Activated CD4-positive, alpha-beta T cell treated with anti-CD3 and anti-CD28 coated beads for 36 hours (primary cell): ENCODE data around the gene C1QTNF12. TPM values are rescaled to one million over a fixed set of nuclear protein-coding genes. Genes with fewer than 3 reads are reported as not detected.

ENCODE experiments used
- ATAC-seq: fragments of 200-7000 bp; cut with Tn5 transposase; one replicate; pipeline ENCODE4 v1.10.0; 2021; ENCODE audit warnings: mild to moderate bottlenecking, moderate library complexity
- CTCF ChIA-PET: fragments of 350-600 bp; sonication (Branson Sonifier 250); formaldehyde crosslinking; loops from one replicate; lab custom pipeline; 2021; ENCODE audit warnings: antibody characterized with exemption; lab: Charles Lee
- POLR2A ChIA-PET: fragments of 350-600 bp; sonication (Branson Sonifier 250); formaldehyde crosslinking; loops from one replicate; lab custom pipeline; 2021; ENCODE audit warnings: antibody characterized with exemption, inconsistent platforms; lab: Charles Lee
- DNase-seq: peaks from one replicate; pipeline ENCODE4 v3.0.0-alpha.2; 2020
- H3K27ac Mint-ChIP-seq: one replicate; pipeline ENCODE4 v1.8.0; 2021; ENCODE audit warnings: mixed read lengths
- H3K27me3 Mint-ChIP-seq: one replicate; pipeline ENCODE4 v1.8.0; 2021; ENCODE audit warnings: mixed read lengths
- H3K36me3 Mint-ChIP-seq: one replicate; pipeline ENCODE4 v1.8.0; 2021; ENCODE audit warnings: low read depth, mixed read lengths
- H3K4me1 Mint-ChIP-seq: one replicate; pipeline ENCODE4 v1.8.0; 2021; ENCODE audit warnings: mixed read lengths
- H3K4me3 Mint-ChIP-seq: one replicate; pipeline ENCODE4 v1.8.0; 2021; ENCODE audit warnings: mild to moderate bottlenecking, moderate library complexity, mixed read lengths
- H3K9me3 Mint-ChIP-seq: one replicate; pipeline ENCODE4 v1.8.0; 2021; ENCODE audit warnings: low read depth, mixed read lengths
- intact Hi-C, 2 experiments: fragments of 100-400 bp; cut with DNase I in 1 of 2; cut with micrococcal nuclease in 1 of 2; formaldehyde crosslinking; loops; one replicate each; pipeline versions ENCODE4 v1.14.2 to v1.15.1; 2022 to 2024; cut with DNase I, micrococcal nuclease
- total RNA-seq, 2 experiments: library from RNA; stranded (reverse); gene quantifications; one replicate each; pipeline ENCODE4 v1.2.3, GENCODE V29; 2021

C1QTNF12 gene
- total RNA-seq, 2 experiments from 2014 or later, result 1.1 to 1.6 TPM

- no peak for ATAC-seq
- intact Hi-C loops, result no loop called here
- peaks cover 14% of the 10 kb centered on the region for H3K36me3 Mint-ChIP-seq
- DNase-seq, result no peak
- no peaks in the 10 kb centered on the region for H3K27me3 Mint-ChIP-seq
- no peaks in the 10 kb centered on the region for H3K9me3 Mint-ChIP-seq
- POLR2A ChIA-PET, result no interaction called here
- H3K27ac Mint-ChIP-seq, result no peak overlapping the region
- peaks cover 14% of the 10 kb centered on the region for H3K4me1 Mint-ChIP-seq
- no peak overlapping the region for H3K4me3 Mint-ChIP-seq
- CTCF ChIA-PET, result interaction anchor here (0.6 kb wide), 1 partner anchor 324 kb away, joined by 3 read pairs; no protein-coding TSS in a partner anchor
These were observed 9.3 kb downstream of the C1QTNF12 start for GRCh38 chr1:1236945-1237873.

- Mint-ChIP-seq H3K9me3 (no peaks in the 10 kb centered on the region), H3K4me1 (peaks cover 14% of the 10 kb centered on the region), H3K36me3 (peaks cover 14% of the 10 kb centered on the region), H3K27me3 (no peaks in the 10 kb centered on the region), H3K4me3 (no peak overlapping the region), H3K27ac (no peak overlapping the region)
- no peak for ATAC-seq
- DNase-seq, result no peak
- intact Hi-C loops, result no loop called here
- ChIA-PET CTCF (interaction anchor here (0.6 kb wide), 1 partner anchor 233 kb away, joined by 3 read pairs; no protein-coding TSS in a partner anchor), POLR2A (no interaction called here)
These were observed 10.3 kb downstream of the C1QTNF12 start for GRCh38 chr1:1236176-1236763.

GRCh38 chr1:1235016-1235744 is 11.3 kb downstream of the C1QTNF12 start:
- ChIA-PET POLR2A (no interaction called here), CTCF (no interaction called here)
- H3K4me1 Mint-ChIP-seq, result peaks cover 19% of the 10 kb centered on the region
- intact Hi-C loops, result loop anchor here in 1 of 2 experiments (2.0 kb wide), 1 partner anchor 18 kb away; no protein-coding TSS in a partner anchor
- DNase-seq (no peak), ATAC-seq (no peak)
- no peaks in the 10 kb centered on the region for H3K9me3 Mint-ChIP-seq
- no peak overlapping the region for H3K27ac Mint-ChIP-seq
- no peak overlapping the region for H3K4me3 Mint-ChIP-seq
- H3K27me3 Mint-ChIP-seq, result no peaks in the 10 kb centered on the region
- peaks cover 20% of the 10 kb centered on the region for H3K36me3 Mint-ChIP-seq

- peak overlapping the region; percentile 59 for H3K27ac Mint-ChIP-seq
- ATAC-seq (no peak), DNase-seq (no peak)
- intact Hi-C loops, result loop anchor here in 1 of 2 experiments (2.0 kb wide), 1 partner anchor 17 kb away; no protein-coding TSS in a partner anchor
- H3K27me3 Mint-ChIP-seq, result no peaks in the 10 kb centered on the region
- ChIA-PET CTCF (no interaction called here), POLR2A (no interaction called here)
- H3K4me1 Mint-ChIP-seq, result peaks cover 28% of the 10 kb centered on the region
- no peaks in the 10 kb centered on the region for H3K9me3 Mint-ChIP-seq
- peaks cover 29% of the 10 kb centered on the region for H3K36me3 Mint-ChIP-seq
- H3K4me3 Mint-ChIP-seq, result peak overlapping the region; percentile 72
These were observed 12.2 kb downstream of the C1QTNF12 start for GRCh38 chr1:1234180-1234808.

GRCh38 chr1:1233567-1233892 is 13.0 kb downstream of the C1QTNF12 start:
- DNase-seq (no peak), ATAC-seq (no peak)
- H3K27me3 Mint-ChIP-seq, result no peaks in the 10 kb centered on the region
- ChIA-PET CTCF (no interaction called here), POLR2A (no interaction called here)
- H3K9me3 Mint-ChIP-seq, result no peaks in the 10 kb centered on the region
- peak overlapping the region; percentile 72 for H3K4me3 Mint-ChIP-seq
- H3K36me3 Mint-ChIP-seq, result peaks cover 33% of the 10 kb centered on the region
- intact Hi-C loops, result loop anchor here in 1 of 2 experiments (2.0 kb wide), 1 partner anchor 117 kb away; the partner anchor contains the start of gene C1orf159
- H3K27ac Mint-ChIP-seq, result peak overlapping the region; percentile 90
- H3K4me1 Mint-ChIP-seq, result peaks cover 33% of the 10 kb centered on the region

- Mint-ChIP-seq H3K27me3 (no peaks in the 10 kb centered on the region), H3K9me3 (no peaks in the 10 kb centered on the region), H3K4me1 (peaks cover 35% of the 10 kb centered on the region), H3K27ac (peak overlapping the region; percentile 90), H3K4me3 (peak overlapping the region; percentile 72), H3K36me3 (peaks cover 35% of the 10 kb centered on the region)
- CTCF ChIA-PET, result no interaction called here
- DNase-seq (no peak), ATAC-seq (no peak)
- POLR2A ChIA-PET, result no interaction called here
- intact Hi-C loops, result loop anchor here (1.0 to 2.0 kb wide), 16 partner anchors 19 to 382 kb away; partner anchors contain the start of genes C1orf159 (in 2 of the 2), ATAD3A (in 1 of the 2), AURKAIP1 (in 1 of the 2) and CCNL2 (in 1 of the 2)
These were observed 13.5 kb downstream of the C1QTNF12 start for GRCh38 chr1:1232796-1233566.

- H3K36me3 Mint-ChIP-seq, result peaks cover 37% of the 10 kb centered on the region
- ChIA-PET POLR2A (interaction anchor here (0.7 kb wide), 1 partner anchor 392 kb away, joined by 3 read pairs; no protein-coding TSS in a partner anchor), CTCF (interaction anchor here (1.0 kb wide), 1 partner anchor 27 kb away, joined by 3 read pairs; no protein-coding TSS in a partner anchor)
- ATAC-seq, result no peak
- intact Hi-C loops, result loop anchor here (1.0 to 2.0 kb wide), 16 partner anchors 18 to 383 kb away; partner anchors contain the start of genes C1orf159 (in 2 of the 2), ATAD3A (in 1 of the 2), AURKAIP1 (in 1 of the 2) and CCNL2 (in 1 of the 2)
- no peaks in the 10 kb centered on the region for H3K27me3 Mint-ChIP-seq
- peak within 1 kb of the TSS; percentile 91 for H3K27ac Mint-ChIP-seq
- H3K4me1 Mint-ChIP-seq, result peaks cover 35% of the 10 kb centered on the region
- no peak for DNase-seq
- H3K4me3 Mint-ChIP-seq, result peak within 1 kb of the TSS; percentile 94
- no peaks in the 10 kb centered on the region for H3K9me3 Mint-ChIP-seq
These were observed 14.2 kb downstream of the C1QTNF12 start, which contains the start of gene B3GALT6 for GRCh38 chr1:1232208-1232795. TSS of gene B3GALT6 (plus strand) at chr1:1232237. CDS start at chr1:1232279, 42 bp downstream.

GRCh38 chr1:1231400-1232207 is 14.9 kb downstream of the C1QTNF12 start, which contains the start of gene SDF4:
TSS of gene SDF4 (minus strand) at chr1:1232001. CDS start at chr1:1228772, 3,229 bp downstream.
- peak within 1 kb of the TSS; percentile 91 for H3K27ac Mint-ChIP-seq
- intact Hi-C loops, result loop anchor here (1.0 to 2.0 kb wide), 17 partner anchors 17 to 384 kb away; partner anchors contain the start of genes C1orf159 (in 2 of the 2), ATAD3A (in 1 of the 2), AURKAIP1 (in 1 of the 2) and CCNL2 (in 1 of the 2)
- H3K4me1 Mint-ChIP-seq, result peaks cover 35% of the 10 kb centered on the region
- ChIA-PET CTCF (interaction anchor here (1.0 to 2.8 kb wide), 3 partner anchors 19 to 109 kb away, joined by 3 to 18 read pairs (median 5); no protein-coding TSS in a partner anchor), POLR2A (interaction anchor here (0.7 kb wide), 1 partner anchor 392 kb away, joined by 3 read pairs; no protein-coding TSS in a partner anchor)
- DNase-seq (peak; percentile 98), ATAC-seq (peak; percentile 98)
- H3K27me3 Mint-ChIP-seq, result no peaks in the 10 kb centered on the region
- H3K36me3 Mint-ChIP-seq, result peaks cover 37% of the 10 kb centered on the region
- H3K9me3 Mint-ChIP-seq, result no peaks in the 10 kb centered on the region
- H3K4me3 Mint-ChIP-seq, result peak within 1 kb of the TSS; percentile 94
